GM12873 (cell line): ENCODE data around the gene MASTL.

ENCODE experiments used
- CTCF ChIP-seq: IDR thresholded peaks from 2 replicates; pipeline ENCODE4 v1.5.1; 2012; ENCODE audit warnings: low read depth, mild to moderate bottlenecking, moderate library complexity, low read length, control low read depth; ENCODE audit not compliant: insufficient read depth; ENCODE audit errors: missing control alignments

MASTL gene

GRCh38 chr10:27225011-27225590 is 69.9 kb downstream of the MASTL start:
- TF ChIP-seq CTCF = no peak

DNA sequence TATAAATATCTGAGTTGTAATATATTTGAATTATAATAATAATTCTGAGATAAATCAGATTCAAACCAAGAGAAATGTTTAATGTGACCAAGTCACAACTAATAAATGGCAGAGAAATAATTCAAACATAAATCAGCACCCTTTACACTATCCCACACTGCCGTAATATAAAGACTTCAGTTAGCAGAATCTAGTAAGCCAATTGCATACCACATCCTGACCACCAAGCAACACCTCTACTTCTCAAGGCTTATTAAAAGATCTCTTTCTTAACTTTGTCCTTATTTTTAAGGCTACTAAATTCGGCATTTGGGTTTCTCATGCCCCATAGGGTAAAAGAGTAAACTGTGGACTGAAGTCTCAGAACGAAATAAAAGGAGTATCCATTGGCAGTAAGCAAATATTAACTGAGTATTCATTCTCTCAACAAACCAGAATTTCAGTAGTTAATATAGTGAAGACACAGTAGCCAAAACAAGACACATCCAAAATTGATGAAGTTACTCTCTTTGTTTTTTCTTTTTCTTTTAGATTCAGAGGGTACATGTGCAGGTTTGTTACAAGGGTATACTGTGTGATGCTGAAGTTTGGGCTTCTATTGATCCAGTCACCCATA is 70.6 kb downstream of the MASTL start:
- no peak for TF ChIP-seq CTCF

GRCh38 chr10:27230022-27230421 is 74.9 kb downstream of the MASTL start:
- no peak for TF ChIP-seq CTCF

DNA sequence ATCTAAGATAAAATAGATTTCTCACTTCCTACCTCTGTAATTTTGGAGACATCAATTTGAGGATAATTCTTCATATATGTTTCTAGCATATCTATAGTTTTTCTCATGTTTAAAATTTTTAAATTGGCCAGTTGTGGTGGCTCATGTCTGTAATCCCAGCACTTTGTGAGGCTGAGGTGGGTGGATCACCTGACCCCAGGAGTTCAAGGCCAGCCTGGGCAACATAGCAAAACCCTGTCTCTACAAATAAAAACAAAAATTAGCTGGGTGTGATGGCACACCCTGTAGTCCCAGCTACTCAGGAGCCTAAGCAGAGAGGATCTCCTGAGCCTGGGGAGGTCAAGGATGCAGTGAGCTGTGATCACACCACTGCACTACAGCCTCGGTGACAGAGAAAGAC is 80.6 kb downstream of the MASTL start:
- TF ChIP-seq CTCF = no peak
